ENCODE data around the gene SND1.
"Not testable (repeated sequence)": the region's sequence is repeated elsewhere in the genome, so short reads cannot be mapped to it uniquely, and the experiment has no call there.

Gene SND1

GRCh38 chr7:127896659-127897058 is 244.7 kb downstream of the SND1 start:
- no peak for DNase-seq

GRCh38 chr7:127897704-127898454 is 245.9 kb downstream of the SND1 start:
- peak; percentile 3 for DNase-seq

- DNase-seq, result no peak
Measured at GRCh38 chr7:127899411-127899810, 247.4 kb downstream of the SND1 start.

- DNase-seq, result no peak
Measured at GRCh38 chr7:127900141-127900540, 248.1 kb downstream of the SND1 start.

GRCh38 chr7:127900732-127901685 is 249.0 kb downstream of the SND1 start:
- no peak for DNase-seq

GRCh38 chr7:127901895-127902703 is 250.1 kb downstream of the SND1 start:
- DNase-seq, result no peak

- DNase-seq, result not testable (repeated sequence)
Measured at GRCh38 chr7:127902753-127903152, 250.8 kb downstream of the SND1 start.

GRCh38 chr7:127903892-127904669 is 252.1 kb downstream of the SND1 start:
- DNase-seq, result no peak

- DNase-seq, result no peak
Measured at GRCh38 chr7:127904670-127904985, 252.6 kb downstream of the SND1 start.

- DNase-seq, result no peak
Measured at GRCh38 chr7:127905021-127905420, 253.0 kb downstream of the SND1 start.

GRCh38 chr7:127905491-127906330 is 253.7 kb downstream of the SND1 start:
- no peak for DNase-seq

- DNase-seq, result no peak
Measured at GRCh38 chr7:127907110-127908040, 255.4 kb downstream of the SND1 start.

- no peak for DNase-seq
Measured at GRCh38 chr7:127908430-127909258, 256.6 kb downstream of the SND1 start.

- no peak for DNase-seq
Measured at GRCh38 chr7:127909424-127910152, 257.6 kb downstream of the SND1 start.

GRCh38 chr7:127910670-127911069 is 258.7 kb downstream of the SND1 start:
- no peak for DNase-seq

GRCh38 chr7:127911968-127912511 is 260.0 kb downstream of the SND1 start:
- no peak for DNase-seq

GRCh38 chr7:127912901-127913300 is 260.9 kb downstream of the SND1 start:
- DNase-seq, result no peak

- no peak for DNase-seq
Measured at GRCh38 chr7:127913686-127914085, 261.7 kb downstream of the SND1 start.
